ENCODE measurements around the gene THUMPD1. TPM values are rescaled to one million over a fixed set of nuclear protein-coding genes. Genes with fewer than 3 reads are reported as not detected.

THUMPD1 gene, protein sequence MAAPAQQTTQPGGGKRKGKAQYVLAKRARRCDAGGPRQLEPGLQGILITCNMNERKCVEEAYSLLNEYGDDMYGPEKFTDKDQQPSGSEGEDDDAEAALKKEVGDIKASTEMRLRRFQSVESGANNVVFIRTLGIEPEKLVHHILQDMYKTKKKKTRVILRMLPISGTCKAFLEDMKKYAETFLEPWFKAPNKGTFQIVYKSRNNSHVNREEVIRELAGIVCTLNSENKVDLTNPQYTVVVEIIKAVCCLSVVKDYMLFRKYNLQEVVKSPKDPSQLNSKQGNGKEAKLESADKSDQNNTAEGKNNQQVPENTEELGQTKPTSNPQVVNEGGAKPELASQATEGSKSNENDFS
- total RNA-seq (2014; rRNA removed; shearing (Covaris generic)), result 88.0 and 93.0 TPM in 2 replicates
- polyA plus RNA-seq (2016; fragmentation: Nextera tagmentation; extraction: Ambion mirVana), result 32.9 and 44.6 TPM in 2 replicates
- long read RNA-seq, full-length matches to known transcripts, result 24 of 36 reads
- long read RNA-seq, partial matches to known transcripts, result 11 of 36 reads
- long read RNA-seq, other reads (novel, unspliced or antisense), result 1 of 36 reads

DNA sequence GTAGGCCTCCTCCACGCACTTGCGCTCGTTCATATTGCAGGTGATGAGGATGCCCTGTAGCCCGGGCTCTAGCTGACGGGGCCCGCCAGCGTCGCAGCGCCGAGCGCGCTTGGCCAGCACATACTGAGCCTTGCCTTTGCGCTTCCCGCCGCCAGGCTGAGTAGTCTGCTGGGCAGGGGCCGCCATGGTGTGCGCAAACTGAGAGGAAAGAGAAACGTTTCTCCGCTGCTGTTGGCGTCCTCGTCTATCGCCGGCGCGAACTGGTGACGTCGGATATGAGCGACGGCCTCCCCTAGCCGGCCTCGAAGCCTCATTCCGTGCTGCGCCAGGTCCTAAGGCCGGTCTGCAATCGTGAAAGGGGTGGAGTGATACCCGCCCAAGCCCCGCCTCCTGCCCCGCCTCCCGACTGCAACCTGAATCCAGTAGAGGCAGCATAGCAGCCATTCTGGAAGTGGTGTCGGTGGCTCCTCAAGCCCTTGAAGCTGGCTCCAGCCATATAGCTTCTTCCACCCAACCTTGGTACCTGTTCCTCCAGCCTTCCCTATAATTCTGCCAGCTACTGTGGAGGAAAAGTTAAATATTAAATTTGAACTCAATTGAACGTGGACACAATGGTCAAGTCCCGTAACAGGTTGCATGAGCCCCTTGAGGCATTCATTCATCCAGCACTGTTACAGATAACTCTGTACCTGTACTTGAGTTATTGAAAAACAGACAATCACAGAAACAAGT, at the start of gene THUMPD1:
Gene THUMPD1 (minus strand): TSS at position 265 of the 732 bp plus-strand sequence. CDS start 79 bp downstream, at position 186.
- peak; percentile 97 for DNase-seq (ENCODE audit: low spot score)
- H3K27me3 ChIP-seq (ENCODE audit: insufficient read depth), result no peaks in the 10 kb centered on the region
- peaks cover 12% of the 10 kb centered on the region for H3K27me3 Mint-ChIP-seq (ENCODE audit: insufficient read depth, low read depth, poor library complexity)
- H3K36me3 Mint-ChIP-seq (ENCODE audit: low read depth), result peaks cover 17% of the 10 kb centered on the region
- H3K4me1 Mint-ChIP-seq, result peaks cover 5% of the 10 kb centered on the region; the same call in 2 of the 3 replicates
- H4K20me1 ChIP-seq (replicated peaks; ENCODE audit: insufficient read depth), result peaks cover 21% of the 10 kb centered on the region
- H3K79me2 ChIP-seq (replicated peaks; ENCODE audit: insufficient read depth), result peaks cover 32% of the 10 kb centered on the region
- TF ChIP-seq CREB1 (CRISPR knock-in tag; IDR thresholded peaks at IDR 0.05; ENCODE audit: low read depth), result peak; percentile 99
- TF ChIP-seq JUNB (IDR thresholded peaks at IDR 0.05; ENCODE audit: unreplicated experiment), result no peak
- TF ChIP-seq STAT1 (IDR thresholded peaks at IDR 0.05; ENCODE audit: unreplicated experiment), result no peak
- TF ChIP-seq POLR2AphosphoS5 (IDR thresholded peaks at IDR 0.05; ENCODE audit: low read depth), result peak; percentile 78
- TF ChIP-seq ZNF114 (CRISPR knock-in tag; IDR thresholded peaks at IDR 0.05), result no peak
- H3K36me3 ChIP-seq (ENCODE audit: insufficient read depth), result peaks cover 16% of the 10 kb centered on the region
- H3K4me3 Mint-ChIP-seq, result peak within 1 kb of the TSS; percentile 97
- peak within 1 kb of the TSS; percentile 100; the same call in 1 of the 2 replicates for H2AFZ ChIP-seq
- peaks cover 12% of the 10 kb centered on the region; the same call in 2 of the 3 replicates for H3K9me3 Mint-ChIP-seq
- H3K27ac Mint-ChIP-seq, result peak within 1 kb of the TSS; percentile 97
- H3K4me2 ChIP-seq, result peak within 1 kb of the TSS; percentile 84
- peak within 1 kb of the TSS; percentile 92; the same call in 1 of the 2 replicates for H3K27ac ChIP-seq (ENCODE audit: low read depth)
- peaks cover 8% of the 10 kb centered on the region; the same call in 1 of the 2 replicates for H3K9me2 ChIP-seq (ENCODE audit: insufficient read depth)
- peak within 1 kb of the TSS; percentile 88 for H3K4me3 ChIP-seq
- ATAC-seq, result peak; percentile 97
- peaks cover 8% of the 10 kb centered on the region; the same call in 1 of the 2 replicates for H3K4me1 ChIP-seq (ENCODE audit: insufficient read depth)
- no peaks in the 10 kb centered on the region for H3F3A ChIP-seq (replicated peaks; ENCODE audit: low read depth)

DNA sequence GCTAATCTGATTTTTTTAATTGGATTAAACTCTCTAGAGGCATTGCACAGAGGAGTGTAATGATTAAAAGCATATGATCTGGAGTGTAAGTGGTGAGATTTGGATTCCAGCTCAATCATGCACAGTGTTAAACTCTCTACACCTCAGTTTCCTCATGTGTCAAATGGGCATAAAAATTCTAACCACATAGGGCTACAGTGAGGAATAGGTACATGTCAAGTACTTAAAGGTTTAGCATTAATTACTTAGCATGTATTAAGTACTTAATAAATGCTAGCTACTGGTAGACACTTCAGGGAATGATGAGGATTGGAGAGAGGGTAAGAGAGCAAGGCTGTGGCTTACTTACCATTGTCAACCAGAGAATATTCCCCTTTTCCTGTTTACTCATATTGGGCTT, 47.5 kb upstream of the THUMPD1 start:
- Mint-ChIP-seq H3K27me3 (ENCODE audit: insufficient read depth, low read depth, poor library complexity) (no peaks in the 10 kb centered on the region), H3K4me1 (peaks cover 11% of the 10 kb centered on the region), H3K36me3 (ENCODE audit: low read depth) (no peaks in the 10 kb centered on the region), H3K9me3 (no peaks in the 10 kb centered on the region), H3K27ac (no peak overlapping the region), H3K4me3 (no peak overlapping the region)
- H3K4me2 ChIP-seq, result no peak overlapping the region
- no peaks in the 10 kb centered on the region for H3K79me2 ChIP-seq (replicated peaks; ENCODE audit: insufficient read depth)
- no peaks in the 10 kb centered on the region for H3K27me3 ChIP-seq (ENCODE audit: insufficient read depth)
- DNase-seq (ENCODE audit: low spot score), result no peak
- TF ChIP-seq, protein P1, sequence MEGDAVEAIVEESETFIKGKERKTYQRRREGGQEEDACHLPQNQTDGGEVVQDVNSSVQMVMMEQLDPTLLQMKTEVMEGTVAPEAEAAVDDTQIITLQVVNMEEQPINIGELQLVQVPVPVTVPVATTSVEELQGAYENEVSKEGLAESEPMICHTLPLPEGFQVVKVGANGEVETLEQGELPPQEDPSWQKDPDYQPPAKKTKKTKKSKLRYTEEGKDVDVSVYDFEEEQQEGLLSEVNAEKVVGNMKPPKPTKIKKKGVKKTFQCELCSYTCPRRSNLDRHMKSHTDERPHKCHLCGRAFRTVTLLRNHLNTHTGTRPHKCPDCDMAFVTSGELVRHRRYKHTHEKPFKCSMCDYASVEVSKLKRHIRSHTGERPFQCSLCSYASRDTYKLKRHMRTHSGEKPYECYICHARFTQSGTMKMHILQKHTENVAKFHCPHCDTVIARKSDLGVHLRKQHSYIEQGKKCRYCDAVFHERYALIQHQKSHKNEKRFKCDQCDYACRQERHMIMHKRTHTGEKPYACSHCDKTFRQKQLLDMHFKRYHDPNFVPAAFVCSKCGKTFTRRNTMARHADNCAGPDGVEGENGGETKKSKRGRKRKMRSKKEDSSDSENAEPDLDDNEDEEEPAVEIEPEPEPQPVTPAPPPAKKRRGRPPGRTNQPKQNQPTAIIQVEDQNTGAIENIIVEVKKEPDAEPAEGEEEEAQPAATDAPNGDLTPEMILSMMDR (conservative IDR thresholded peaks at IDR 0.05; ENCODE audit: low read depth in 2 of 2), result no peak
- TF ChIP-seq, protein P2, sequence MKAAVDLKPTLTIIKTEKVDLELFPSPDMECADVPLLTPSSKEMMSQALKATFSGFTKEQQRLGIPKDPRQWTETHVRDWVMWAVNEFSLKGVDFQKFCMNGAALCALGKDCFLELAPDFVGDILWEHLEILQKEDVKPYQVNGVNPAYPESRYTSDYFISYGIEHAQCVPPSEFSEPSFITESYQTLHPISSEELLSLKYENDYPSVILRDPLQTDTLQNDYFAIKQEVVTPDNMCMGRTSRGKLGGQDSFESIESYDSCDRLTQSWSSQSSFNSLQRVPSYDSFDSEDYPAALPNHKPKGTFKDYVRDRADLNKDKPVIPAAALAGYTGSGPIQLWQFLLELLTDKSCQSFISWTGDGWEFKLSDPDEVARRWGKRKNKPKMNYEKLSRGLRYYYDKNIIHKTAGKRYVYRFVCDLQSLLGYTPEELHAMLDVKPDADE (IDR thresholded peaks at IDR 0.05), result no peak
- TF ChIP-seq NANOG (IDR thresholded peaks at IDR 0.05; ENCODE audit: borderline replicate concordance) (no peak), STAT1 (IDR thresholded peaks at IDR 0.05; ENCODE audit: unreplicated experiment) (no peak), EZH2phosphoT487 (IDR thresholded peaks at IDR 0.05; ENCODE audit: unreplicated experiment) (no peak), CREB1 (CRISPR knock-in tag; IDR thresholded peaks at IDR 0.05; ENCODE audit: low read depth) (no peak), ZNF114 (CRISPR knock-in tag; IDR thresholded peaks at IDR 0.05) (no peak), JUNB (IDR thresholded peaks at IDR 0.05; ENCODE audit: unreplicated experiment) (no peak), EZH2 (IDR thresholded peaks at IDR 0.05; ENCODE audit: low read depth, unreplicated experiment) (no peak)
- no peak overlapping the region for H3K27ac ChIP-seq (ENCODE audit: low read depth)
- H3K4me1 ChIP-seq (ENCODE audit: insufficient read depth), result no peaks in the 10 kb centered on the region; the same call in 1 of the 2 replicates
- no peak for ATAC-seq
- H3F3A ChIP-seq (replicated peaks; ENCODE audit: low read depth), result no peaks in the 10 kb centered on the region
- no peaks in the 10 kb centered on the region for H3K9me2 ChIP-seq (ENCODE audit: insufficient read depth)
- H3K36me3 ChIP-seq (ENCODE audit: insufficient read depth), result no peaks in the 10 kb centered on the region
- no peak overlapping the region for H2AFZ ChIP-seq
- H4K20me1 ChIP-seq (replicated peaks; ENCODE audit: insufficient read depth), result no peaks in the 10 kb centered on the region
- no peak overlapping the region for H3K4me3 ChIP-seq
